GM21526 (cell line): ENCODE data around the gene ZMYM3.

Source experiments
- ATAC-seq: cut with Tn5 transposase; IDR thresholded peaks from one replicate; pipeline ENCODE4 v1.9.1; 2021; ENCODE audit warnings: moderate library complexity; ENCODE audit not compliant: unreplicated experiment, low FRiP score

Gene ZMYM3

DNA sequence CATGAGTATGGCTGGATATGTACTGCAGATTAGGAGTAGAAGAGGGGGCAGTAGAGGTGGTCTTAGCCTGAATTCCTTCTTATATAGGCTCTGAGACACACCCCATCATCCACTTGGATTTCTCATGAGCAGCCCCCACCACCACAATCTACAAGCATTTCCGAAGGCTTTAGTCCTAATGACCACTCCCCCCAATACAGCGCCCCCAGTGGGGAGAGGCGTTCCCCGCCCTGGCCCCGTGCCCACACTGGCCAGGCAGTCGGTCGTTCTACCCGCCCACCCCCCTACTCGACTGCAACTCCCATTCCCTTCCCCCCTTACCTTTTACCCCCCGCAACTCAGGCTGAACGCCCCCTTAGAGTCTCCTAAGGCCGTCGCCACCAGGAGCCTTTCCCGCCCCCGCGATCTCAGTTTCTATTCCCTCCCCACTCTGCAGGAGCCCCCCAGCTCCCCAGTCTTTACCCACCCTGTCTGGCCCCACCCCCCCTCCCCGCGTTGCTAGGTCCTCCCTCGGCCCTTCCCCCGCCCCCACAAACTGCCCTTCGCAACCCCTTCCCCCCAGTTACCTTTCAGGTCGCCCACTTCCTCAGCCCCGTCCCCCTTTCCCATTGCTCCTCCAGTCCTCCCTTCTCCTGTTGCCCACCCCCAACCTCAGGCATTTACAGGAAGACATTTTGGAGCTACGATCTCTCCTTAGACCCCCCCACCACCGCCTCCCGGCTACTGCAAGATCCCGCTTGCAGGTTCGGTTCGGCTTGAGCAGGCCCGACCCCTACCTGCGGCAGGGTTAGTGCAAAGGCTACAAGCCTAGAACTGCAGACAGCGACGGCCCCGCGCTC lies 468 bp downstream of the ZMYM3 start:
- ATAC-seq: no peak

GRCh38 chrX:71252221-71252620 lies 1.7 kb downstream of the ZMYM3 start:
- no peak for ATAC-seq

DNA sequence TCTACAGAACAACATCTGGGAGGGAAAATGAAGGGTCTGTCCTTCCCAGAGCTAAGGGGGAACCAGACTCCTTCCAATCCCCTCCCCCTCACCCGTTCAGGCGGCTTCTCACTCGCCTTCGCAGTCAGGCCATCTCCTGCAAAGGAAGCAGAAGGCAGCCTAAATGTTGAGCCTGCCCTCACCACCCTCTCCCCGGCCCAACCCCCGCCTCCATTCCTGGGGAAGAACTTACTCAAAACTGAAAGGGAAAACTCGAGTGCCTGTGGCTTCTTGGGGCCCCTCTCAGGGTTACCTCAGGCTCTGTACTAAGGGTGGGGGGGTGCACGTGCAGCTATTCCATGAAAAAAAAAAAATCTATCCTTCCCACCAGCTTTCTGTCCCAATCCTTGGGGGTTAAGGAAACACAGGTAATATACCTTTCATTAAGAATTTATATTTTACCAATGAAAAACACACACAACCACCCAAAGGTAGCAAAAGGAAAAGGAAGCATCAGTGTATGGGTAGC lies 2.4 kb downstream of the ZMYM3 start:
- ATAC-seq: no peak

GRCh38 chrX:71250841-71251240 lies 3.1 kb downstream of the ZMYM3 start:
- ATAC-seq: no peak

DNA sequence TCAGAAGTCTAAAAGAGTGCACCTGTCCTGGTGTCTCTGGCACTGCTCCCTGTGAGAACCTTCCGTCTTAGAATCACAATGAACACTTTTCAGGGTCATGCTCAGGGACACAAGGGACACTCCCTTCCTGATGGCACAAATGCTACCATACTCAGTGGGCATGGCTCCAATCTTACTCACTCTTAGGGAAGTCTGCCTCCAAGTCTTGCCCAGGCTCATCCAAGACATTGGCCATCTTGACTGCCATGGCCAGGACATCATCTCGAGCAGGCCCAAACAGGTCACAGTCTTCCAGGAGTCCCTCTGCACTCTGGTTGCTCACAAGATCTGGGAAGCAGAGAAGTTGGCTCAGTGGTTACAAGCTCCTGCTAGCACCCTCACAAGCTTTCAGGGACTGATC lies 8.8 kb downstream of the ZMYM3 start:
- no peak for ATAC-seq

- no peak for ATAC-seq
Observed at GRCh38 chrX:71244359-71245128, 9.4 kb downstream of the ZMYM3 start.

- ATAC-seq: no peak
Observed at GRCh38 chrX:71241301-71241700, 12.6 kb downstream of the ZMYM3 start.

DNA sequence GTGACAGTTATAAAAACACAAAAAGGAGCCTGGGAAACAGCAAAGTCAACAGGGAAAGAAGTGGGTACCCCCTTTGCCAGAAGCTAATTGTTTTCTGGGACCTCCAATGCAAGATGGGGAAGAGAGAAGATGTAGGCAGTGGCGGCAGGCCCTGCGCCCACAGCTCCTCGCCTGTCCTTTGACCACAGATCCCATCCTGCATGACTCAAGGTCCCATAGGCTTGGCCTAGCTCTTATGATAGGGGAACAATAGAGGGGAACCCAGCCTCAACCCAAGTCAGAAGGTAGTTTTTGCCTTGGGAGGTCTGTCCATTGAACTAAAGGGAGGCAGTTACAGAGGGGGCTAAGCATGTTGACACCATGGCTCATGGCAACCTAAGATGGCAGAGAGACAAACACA lies 14.2 kb downstream of the ZMYM3 start:
- ATAC-seq: no peak

DNA sequence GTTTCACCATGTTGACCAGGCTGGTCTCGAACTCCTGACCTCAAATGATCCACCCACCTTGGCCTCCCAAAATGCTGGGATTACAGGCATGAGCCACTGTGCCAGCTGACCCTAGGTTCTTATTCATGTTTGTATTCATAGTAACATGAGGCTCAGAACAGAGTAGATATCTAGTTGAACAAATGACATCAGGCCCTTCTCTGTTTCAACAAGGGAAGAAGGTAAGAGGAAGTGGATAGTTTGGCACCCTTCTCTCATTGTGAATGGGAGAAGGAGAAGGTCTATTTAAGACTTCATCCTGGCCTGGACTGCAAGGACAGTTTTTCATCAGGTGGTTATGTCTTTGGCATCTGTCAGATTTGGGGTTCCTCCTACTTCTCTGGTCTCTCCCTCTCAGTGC lies 17.1 kb downstream of the ZMYM3 start:
- ATAC-seq: no peak

DNA sequence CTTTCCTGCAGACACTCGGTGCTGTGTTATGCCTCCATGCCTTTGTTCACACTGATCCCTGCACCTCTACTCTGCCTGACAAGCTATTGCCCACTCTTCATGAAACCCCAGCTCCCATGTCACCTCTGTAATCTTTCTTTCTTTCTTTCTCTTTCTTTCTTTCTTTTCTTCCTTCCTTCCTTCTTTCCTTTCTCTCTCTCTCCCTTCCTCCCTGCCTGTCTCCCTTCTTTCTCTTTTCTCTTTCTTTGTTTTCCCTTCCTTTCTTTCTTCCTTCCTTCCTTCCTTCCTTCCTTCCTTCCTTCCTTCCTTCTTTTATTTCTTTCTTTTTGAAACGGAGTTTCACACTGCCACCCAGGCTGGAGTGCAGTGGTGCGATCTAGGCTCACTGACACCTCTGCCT lies 18.5 kb downstream of the ZMYM3 start:
- no peak for ATAC-seq

GRCh38 chrX:71228063-71228642 lies 25.8 kb downstream of the ZMYM3 start:
- ATAC-seq: no peak

DNA sequence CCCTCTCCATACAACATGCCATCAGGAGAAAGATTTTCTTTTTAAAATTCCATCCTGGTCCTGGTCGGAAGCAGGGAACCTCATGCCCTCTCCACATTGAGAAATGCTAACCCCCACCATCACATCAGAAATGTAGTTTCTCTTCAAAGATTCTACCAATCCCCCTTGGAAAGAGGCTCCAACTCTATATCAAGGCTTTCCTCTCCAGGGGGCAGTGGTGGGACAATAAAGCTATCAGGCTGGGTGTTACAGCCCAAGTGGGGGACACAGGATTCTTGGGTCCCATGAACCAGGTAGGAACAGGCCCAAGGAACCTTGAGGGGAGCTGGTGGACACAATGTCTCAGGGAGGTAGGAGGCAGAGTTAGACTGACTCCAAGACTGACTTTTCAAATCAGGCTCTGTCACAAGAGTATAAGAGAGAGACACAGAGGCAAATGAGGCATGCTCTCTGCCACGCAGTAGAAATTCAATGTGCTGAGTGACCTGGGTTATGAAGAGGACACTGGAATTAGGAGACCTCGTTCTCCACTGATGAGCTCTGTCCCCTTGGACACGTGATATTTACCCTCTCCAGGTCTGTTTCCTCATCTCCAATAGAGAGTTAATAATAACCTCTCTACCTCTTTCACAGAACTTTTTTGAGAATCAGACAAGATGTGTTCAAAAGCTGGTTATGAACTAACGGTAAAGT lies 26.4 kb downstream of the ZMYM3 start:
- ATAC-seq: no peak

GRCh38 chrX:71225676-71226075 lies 28.3 kb downstream of the ZMYM3 start:
- no peak for ATAC-seq

DNA sequence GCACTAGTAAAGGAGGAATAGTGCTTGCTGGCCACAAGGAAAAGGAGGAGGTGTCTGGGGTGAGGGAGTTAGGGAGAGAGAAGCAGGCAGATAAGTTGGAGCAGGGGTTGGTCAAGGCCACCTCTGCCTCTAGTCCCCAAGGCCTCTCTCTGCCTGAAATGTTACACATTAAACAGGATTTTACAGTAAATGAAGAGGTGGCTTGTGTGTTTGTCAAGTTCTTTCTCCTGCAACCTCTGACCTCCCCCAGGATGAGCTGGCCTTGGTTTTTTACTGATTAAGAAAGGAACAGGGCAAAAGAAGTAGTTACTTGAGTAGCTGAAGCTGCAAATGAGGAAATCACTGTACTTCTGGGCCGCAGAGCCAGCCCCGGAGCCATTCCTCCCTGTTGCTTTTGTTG lies 28.9 kb downstream of the ZMYM3 start:
- no peak for ATAC-seq

DNA sequence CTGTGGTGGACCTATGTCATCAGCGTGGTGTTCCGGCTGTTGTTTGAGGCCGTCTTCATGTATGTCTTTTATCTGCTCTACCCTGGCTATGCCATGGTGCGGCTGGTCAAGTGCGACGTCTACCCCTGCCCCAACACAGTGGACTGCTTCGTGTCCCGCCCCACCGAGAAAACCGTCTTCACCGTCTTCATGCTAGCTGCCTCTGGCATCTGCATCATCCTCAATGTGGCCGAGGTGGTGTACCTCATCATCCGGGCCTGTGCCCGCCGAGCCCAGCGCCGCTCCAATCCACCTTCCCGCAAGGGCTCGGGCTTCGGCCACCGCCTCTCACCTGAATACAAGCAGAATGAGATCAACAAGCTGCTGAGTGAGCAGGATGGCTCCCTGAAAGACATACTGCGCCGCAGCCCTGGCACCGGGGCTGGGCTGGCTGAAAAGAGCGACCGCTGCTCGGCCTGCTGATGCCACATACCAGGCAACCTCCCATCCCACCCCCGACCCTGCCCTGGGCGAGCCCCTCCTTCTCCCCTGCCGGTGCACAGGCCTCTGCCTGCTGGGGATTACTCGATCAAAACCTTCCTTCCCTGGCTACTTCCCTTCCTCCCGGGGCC lies 29.7 kb downstream of the ZMYM3 start:
- no peak for ATAC-seq

DNA sequence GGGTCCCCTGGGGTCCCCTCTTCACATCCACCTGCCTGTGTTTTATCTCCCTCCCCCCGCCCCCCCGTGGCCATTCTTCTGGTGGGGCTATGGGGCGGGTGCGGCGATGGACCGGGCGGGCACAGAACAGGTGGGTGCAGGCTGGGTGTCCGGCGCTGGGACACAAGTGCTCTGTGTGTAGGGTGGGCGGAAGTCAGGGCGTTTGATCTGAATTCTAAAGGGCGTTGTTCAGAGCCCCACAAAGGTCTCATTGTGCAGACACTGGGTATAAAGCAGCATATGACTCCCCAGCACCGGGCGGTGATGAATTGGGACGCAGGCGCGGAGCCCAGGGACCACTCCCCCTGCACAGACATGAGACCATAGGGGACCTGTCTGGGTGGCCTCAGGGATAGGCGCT lies 31.0 kb downstream of the ZMYM3 start, which contains the start of gene GJB1:
TSS of gene GJB1 (plus strand) at position 296 of the 400 bp plus-strand sequence. CDS start 484 bp downstream, outside the sequence.
- no peak for ATAC-seq

- no peak for ATAC-seq
Observed at GRCh38 chrX:71221145-71221544, 32.8 kb downstream of the ZMYM3 start.

DNA sequence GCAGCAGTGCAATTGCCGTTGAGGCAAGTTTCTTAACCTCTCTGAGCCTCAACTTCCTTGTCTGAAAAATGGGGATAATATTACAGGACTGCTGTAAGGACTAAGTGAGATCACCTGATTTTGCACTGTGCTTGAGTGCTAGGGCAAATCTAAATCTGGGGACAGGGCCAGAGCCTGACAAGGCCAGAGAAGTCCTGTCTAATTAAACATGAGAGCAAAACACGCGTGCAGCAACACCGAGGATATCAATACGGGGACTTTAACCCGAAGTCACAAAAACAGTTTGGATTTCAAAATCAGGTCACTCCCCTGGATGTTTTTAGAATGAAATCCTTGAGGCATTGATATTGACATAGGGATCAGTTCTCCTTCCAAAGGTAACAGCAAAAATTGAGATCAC lies 36.6 kb downstream of the ZMYM3 start:
- ATAC-seq: no peak

- no peak for ATAC-seq
Observed at GRCh38 chrX:71216485-71216884, 37.5 kb downstream of the ZMYM3 start.

DNA sequence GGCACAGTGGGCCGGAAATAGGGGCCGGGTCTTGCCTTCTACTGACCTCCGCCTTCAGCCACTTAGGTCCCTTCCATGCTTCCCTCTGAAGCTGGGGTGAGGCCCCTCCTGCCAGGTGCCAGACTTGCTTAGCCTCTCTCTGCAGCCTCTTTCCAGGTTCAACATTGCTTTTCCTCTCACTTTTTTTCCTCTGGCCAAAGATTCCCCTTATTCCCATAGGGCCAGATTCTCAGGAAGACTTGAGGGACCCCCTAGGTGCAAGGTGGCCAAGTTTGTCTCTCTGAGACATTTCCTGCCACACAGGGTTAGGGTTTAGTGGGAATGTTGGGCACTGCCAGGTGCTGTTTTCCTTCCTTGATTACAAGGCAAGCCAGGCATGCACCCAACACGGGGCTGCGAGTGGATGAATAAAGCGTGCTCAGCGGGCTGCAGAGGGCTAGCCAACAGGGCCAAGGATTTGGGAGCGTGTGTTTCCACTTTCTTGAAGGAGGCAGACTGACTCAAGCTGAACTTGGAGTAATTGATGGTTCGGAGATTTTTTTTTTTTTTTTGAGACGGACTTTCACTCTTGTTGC lies 38.5 kb downstream of the ZMYM3 start:
- ATAC-seq: no peak
